HepG2 (cell line): ENCODE data around the gene COL18A1. TPM values are rescaled to one million over a fixed set of nuclear protein-coding genes. Genes with fewer than 3 reads are reported as not detected.

Experiments
- CCDC6 ChIP-seq: sonication (generic); formaldehyde crosslinking; IDR thresholded peaks from 2 replicates; pipeline ENCODE4 v1.8.1; 2022; ENCODE audit warnings: mild to moderate bottlenecking, missing genetic modification reagents, moderate library complexity
- ETV5 ChIP-seq: IDR thresholded peaks from 2 replicates; pipeline ENCODE4 v1.6.1; 2018; ENCODE audit warnings: missing biosample characterization, missing genetic modification reagents, inconsistent platforms, borderline replicate concordance
- FOXA3 ChIP-seq: IDR thresholded peaks from 2 replicates; pipeline ENCODE4 v1.6.1; 2016; ENCODE audit warnings: missing genetic modification reagents, missing compliant biosample characterization
- MLLT10 ChIP-seq: sonication (generic); formaldehyde crosslinking; IDR thresholded peaks from 2 replicates; pipeline ENCODE4 v1.4.0; 2020; ENCODE audit warnings: missing genetic modification reagents
- NR0B2 ChIP-seq: sonication (generic); formaldehyde crosslinking; IDR thresholded peaks from 2 replicates; pipeline ENCODE4 v1.4.0; 2020; ENCODE audit warnings: mild to moderate bottlenecking, missing genetic modification reagents
- NR2F1 ChIP-seq, 2 experiments: fragments of 450-650 bp in 1 of 2; formaldehyde crosslinking in 1 of 2; IDR thresholded peaks; 2 replicates each; pipeline versions ENCODE4 v1.5.0 to v1.6.1; 2016 to 2020; ENCODE audit warnings: mild to moderate bottlenecking in 1 of 2, missing compliant biosample characterization in 1 of 2, missing genetic modification reagents in 1 of 2, moderate library complexity in 1 of 2
- POGZ ChIP-seq: sonication (generic); formaldehyde crosslinking; IDR thresholded peaks from 2 replicates; pipeline ENCODE4 v1.4.0; 2020; ENCODE audit warnings: mild to moderate bottlenecking, missing genetic modification reagents
- PRMT3 ChIP-seq: sonication (generic); formaldehyde crosslinking; IDR thresholded peaks from 2 replicates; pipeline ENCODE4 v1.8.1; 2022; ENCODE audit warnings: low read depth, mild to moderate bottlenecking, moderate library complexity, missing genetic modification reagents, borderline replicate concordance
- TAF15 ChIP-seq: fragments of 200-400 bp; formaldehyde crosslinking; IDR thresholded peaks from one replicate; pipeline ENCODE4 v1.6.1; 2018; ENCODE audit warnings: mild to moderate bottlenecking, low read depth, low read length; ENCODE audit not compliant: poor library complexity, severe bottlenecking
- TARDBP ChIP-seq: sonication (generic); formaldehyde crosslinking; IDR thresholded peaks from 2 replicates; pipeline ENCODE4 v1.8.0; 2022; ENCODE audit warnings: mild to moderate bottlenecking, missing genetic modification reagents
- ZBTB42 ChIP-seq: sonication (generic); formaldehyde crosslinking; IDR thresholded peaks from 2 replicates; pipeline ENCODE4 v1.5.0; 2020; ENCODE audit warnings: mild to moderate bottlenecking, missing genetic modification reagents
- ZC3H4 ChIP-seq: sonication (generic); formaldehyde crosslinking; IDR thresholded peaks from 2 replicates; pipeline ENCODE4 v1.4.0; 2020; ENCODE audit warnings: missing genetic modification reagents, borderline replicate concordance
- ZNF205 ChIP-seq: IDR thresholded peaks from 2 replicates; pipeline ENCODE4 v1.6.1; 2018; ENCODE audit warnings: missing biosample characterization, missing genetic modification reagents
- ZNF34 ChIP-seq: sonication (generic); formaldehyde crosslinking; IDR thresholded peaks from 2 replicates; pipeline ENCODE4 v1.4.0; 2020; ENCODE audit warnings: mild to moderate bottlenecking, missing genetic modification reagents, borderline replicate concordance
- ZNF567 ChIP-seq: sonication (generic); formaldehyde crosslinking; IDR thresholded peaks from 2 replicates; pipeline ENCODE4 v1.8.1; 2023; ENCODE audit warnings: mild to moderate bottlenecking, missing genetic modification reagents, borderline replicate concordance
- ZNF598 ChIP-seq: sonication (generic); formaldehyde crosslinking; IDR thresholded peaks from 2 replicates; pipeline ENCODE4 v1.5.1; 2020; ENCODE audit warnings: mild to moderate bottlenecking, missing genetic modification reagents, borderline replicate concordance
- ZNF781 ChIP-seq: sonication (generic); formaldehyde crosslinking; IDR thresholded peaks from 2 replicates; pipeline ENCODE4 v1.5.1; 2020; ENCODE audit warnings: borderline replicate concordance, mild to moderate bottlenecking, missing genetic modification reagents; ENCODE audit errors: not compliant biosample characterization
- polyA plus RNA-seq, 8 experiments: library from polyadenylated mRNA; depleted of rRNA in 3 of 8; stranded (reverse) in 7 of 8; unstranded in 1 of 8; fragments of >200 nt; fragmentation: Illumina TruSeq in 4 of 8; extraction: Trizol in 4 of 8; gene quantifications; 2 replicates each; pipeline versions ENCODE4 v1.2.1 to v1.2.3, GENCODE V29; 2011 to 2016; ENCODE audit warnings: low read depth in 4 of 8, missing spikeins in 1 of 8, mixed read lengths in 1 of 8; ENCODE audit not compliant: insufficient read depth in 1 of 8
- total RNA-seq, 5 experiments: library from RNA; depleted of rRNA; stranded (reverse); fragments of >200 nt; fragmentation: Illumina TruSeq; extraction: Trizol; gene quantifications; 2 replicates each; pipeline ENCODE4 v1.2.3, GENCODE V29; 2016; ENCODE audit warnings: low read depth in 1 of 5
- TF ChIP-seq, protein P1 (sequence below): sonication (generic); formaldehyde crosslinking; conservative IDR thresholded peaks from 2 replicates; pipeline ENCODE4 v1.8.0; 2022; ENCODE audit warnings: missing genetic modification reagents
- TF ChIP-seq, protein P2 (sequence below): sonication (generic); formaldehyde crosslinking; IDR thresholded peaks from 2 replicates; pipeline ENCODE4 v1.9.0; 2021; ENCODE audit warnings: missing genetic modification reagents, borderline replicate concordance
- TF ChIP-seq, protein P3 (sequence below): sonication (generic); formaldehyde crosslinking; IDR thresholded peaks from 2 replicates; pipeline ENCODE4 v1.5.1; 2020; ENCODE audit warnings: mild to moderate bottlenecking, missing genetic modification reagents, borderline replicate concordance

The COL18A1 gene
- total and polyA plus RNA-seq, 2 of the 13 experiments (the other 11 are each of a cell fraction or from before 2014, with no cell fraction given), result 79.0 to 102 TPM

- TF ChIP-seq NR0B2, result no peak
- TF ChIP-seq ZBTB42 (CRISPR knock-in tag), result no peak
- TF ChIP-seq MLLT10 (CRISPR knock-in tag), result no peak
- TF ChIP-seq ETV5 (CRISPR knock-in tag), result peak; percentile 77
- TF ChIP-seq FOXA3 (CRISPR knock-in tag), result 0 out of 2 replicates have a peak, but pooled peaks have one; percentile 25
- no peak for TF ChIP-seq TAF15
- TF ChIP-seq POGZ, result no peak
- no peak for TF ChIP-seq PRMT3 (CRISPR knock-in tag)
- peak; percentile 69 to 79; a peak in 3 of 4 replicates for TF ChIP-seq NR2F1 (CRISPR knock-in tag; IDR thresholded peaks at IDR 0.05)
- no peak; the same call in 1 of the 2 replicates for TF ChIP-seq ZNF598 (CRISPR knock-in tag)
- TF ChIP-seq, protein P1, sequence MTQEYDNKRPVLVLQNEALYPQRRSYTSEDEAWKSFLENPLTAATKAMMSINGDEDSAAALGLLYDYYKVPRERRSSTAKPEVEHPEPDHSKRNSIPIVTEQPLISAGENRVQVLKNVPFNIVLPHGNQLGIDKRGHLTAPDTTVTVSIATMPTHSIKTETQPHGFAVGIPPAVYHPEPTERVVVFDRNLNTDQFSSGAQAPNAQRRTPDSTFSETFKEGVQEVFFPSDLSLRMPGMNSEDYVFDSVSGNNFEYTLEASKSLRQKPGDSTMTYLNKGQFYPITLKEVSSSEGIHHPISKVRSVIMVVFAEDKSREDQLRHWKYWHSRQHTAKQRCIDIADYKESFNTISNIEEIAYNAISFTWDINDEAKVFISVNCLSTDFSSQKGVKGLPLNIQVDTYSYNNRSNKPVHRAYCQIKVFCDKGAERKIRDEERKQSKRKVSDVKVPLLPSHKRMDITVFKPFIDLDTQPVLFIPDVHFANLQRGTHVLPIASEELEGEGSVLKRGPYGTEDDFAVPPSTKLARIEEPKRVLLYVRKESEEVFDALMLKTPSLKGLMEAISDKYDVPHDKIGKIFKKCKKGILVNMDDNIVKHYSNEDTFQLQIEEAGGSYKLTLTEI, result no peak
- TF ChIP-seq, protein P2, sequence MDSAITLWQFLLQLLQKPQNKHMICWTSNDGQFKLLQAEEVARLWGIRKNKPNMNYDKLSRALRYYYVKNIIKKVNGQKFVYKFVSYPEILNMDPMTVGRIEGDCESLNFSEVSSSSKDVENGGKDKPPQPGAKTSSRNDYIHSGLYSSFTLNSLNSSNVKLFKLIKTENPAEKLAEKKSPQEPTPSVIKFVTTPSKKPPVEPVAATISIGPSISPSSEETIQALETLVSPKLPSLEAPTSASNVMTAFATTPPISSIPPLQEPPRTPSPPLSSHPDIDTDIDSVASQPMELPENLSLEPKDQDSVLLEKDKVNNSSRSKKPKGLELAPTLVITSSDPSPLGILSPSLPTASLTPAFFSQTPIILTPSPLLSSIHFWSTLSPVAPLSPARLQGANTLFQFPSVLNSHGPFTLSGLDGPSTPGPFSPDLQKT (CRISPR knock-in tag), result no peak
- TF ChIP-seq CCDC6 (CRISPR knock-in tag), result no peak
- TF ChIP-seq, protein P3, sequence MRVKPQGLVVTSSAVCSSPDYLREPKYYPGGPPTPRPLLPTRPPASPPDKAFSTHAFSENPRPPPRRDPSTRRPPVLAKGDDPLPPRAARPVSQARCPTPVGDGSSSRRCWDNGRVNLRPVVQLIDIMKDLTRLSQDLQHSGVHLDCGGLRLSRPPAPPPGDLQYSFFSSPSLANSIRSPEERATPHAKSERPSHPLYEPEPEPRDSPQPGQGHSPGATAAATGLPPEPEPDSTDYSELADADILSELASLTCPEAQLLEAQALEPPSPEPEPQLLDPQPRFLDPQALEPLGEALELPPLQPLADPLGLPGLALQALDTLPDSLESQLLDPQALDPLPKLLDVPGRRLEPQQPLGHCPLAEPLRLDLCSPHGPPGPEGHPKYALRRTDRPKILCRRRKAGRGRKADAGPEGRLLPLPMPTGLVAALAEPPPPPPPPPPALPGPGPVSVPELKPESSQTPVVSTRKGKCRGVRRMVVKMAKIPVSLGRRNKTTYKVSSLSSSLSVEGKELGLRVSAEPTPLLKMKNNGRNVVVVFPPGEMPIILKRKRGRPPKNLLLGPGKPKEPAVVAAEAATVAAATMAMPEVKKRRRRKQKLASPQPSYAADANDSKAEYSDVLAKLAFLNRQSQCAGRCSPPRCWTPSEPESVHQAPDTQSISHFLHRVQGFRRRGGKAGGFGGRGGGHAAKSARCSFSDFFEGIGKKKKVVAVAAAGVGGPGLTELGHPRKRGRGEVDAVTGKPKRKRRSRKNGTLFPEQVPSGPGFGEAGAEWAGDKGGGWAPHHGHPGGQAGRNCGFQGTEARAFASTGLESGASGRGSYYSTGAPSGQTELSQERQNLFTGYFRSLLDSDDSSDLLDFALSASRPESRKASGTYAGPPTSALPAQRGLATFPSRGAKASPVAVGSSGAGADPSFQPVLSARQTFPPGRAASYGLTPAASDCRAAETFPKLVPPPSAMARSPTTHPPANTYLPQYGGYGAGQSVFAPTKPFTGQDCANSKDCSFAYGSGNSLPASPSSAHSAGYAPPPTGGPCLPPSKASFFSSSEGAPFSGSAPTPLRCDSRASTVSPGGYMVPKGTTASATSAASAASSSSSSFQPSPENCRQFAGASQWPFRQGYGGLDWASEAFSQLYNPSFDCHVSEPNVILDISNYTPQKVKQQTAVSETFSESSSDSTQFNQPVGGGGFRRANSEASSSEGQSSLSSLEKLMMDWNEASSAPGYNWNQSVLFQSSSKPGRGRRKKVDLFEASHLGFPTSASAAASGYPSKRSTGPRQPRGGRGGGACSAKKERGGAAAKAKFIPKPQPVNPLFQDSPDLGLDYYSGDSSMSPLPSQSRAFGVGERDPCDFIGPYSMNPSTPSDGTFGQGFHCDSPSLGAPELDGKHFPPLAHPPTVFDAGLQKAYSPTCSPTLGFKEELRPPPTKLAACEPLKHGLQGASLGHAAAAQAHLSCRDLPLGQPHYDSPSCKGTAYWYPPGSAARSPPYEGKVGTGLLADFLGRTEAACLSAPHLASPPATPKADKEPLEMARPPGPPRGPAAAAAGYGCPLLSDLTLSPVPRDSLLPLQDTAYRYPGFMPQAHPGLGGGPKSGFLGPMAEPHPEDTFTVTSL (CRISPR knock-in tag), result no peak
- no peak for TF ChIP-seq ZNF781 (CRISPR knock-in tag)
- TF ChIP-seq ZC3H4 (CRISPR knock-in tag), result no peak
- no peak for TF ChIP-seq ZNF205 (CRISPR knock-in tag)
- TF ChIP-seq ZNF34, result no peak
- no peak for TF ChIP-seq ZNF567 (CRISPR knock-in tag)
- no peak for TF ChIP-seq TARDBP (CRISPR knock-in tag)
Measured at GRCh38 chr21:45528981-45529784, 124.2 kb downstream of the COL18A1 start (continued).
